Astrocyte (in vitro differentiated cells and primary cell): Measurements from ENCODE around the gene ALOX12B.
A peak's percentile ranks its signal among the peaks of the same experiment; 100 is the strongest.

Experiments used
- CTCF ChIP-seq: IDR thresholded peaks from 2 replicates; pipeline ENCODE4 v1.5.1; 2011; ENCODE audit warnings: low read depth, mild to moderate bottlenecking, inconsistent platforms, low read length, moderate library complexity; ENCODE audit not compliant: insufficient read depth
- EZH2 ChIP-seq: IDR thresholded peaks from 2 replicates; pipeline ENCODE4 v1.6.1; 2012; ENCODE audit warnings: mild to moderate bottlenecking, low read length, inconsistent platforms; ENCODE audit not compliant: insufficient read depth

- no peak for TF ChIP-seq CTCF
- peak; percentile 29 for TF ChIP-seq EZH2
Observed at GRCh38 chr17:8062807-8063483, 24.6 kb downstream of the ALOX12B start.
